OCI-LY1 (cell line): Measurements from ENCODE around the gene ALG1.
"Not testable (repeated sequence)": the region's sequence is repeated elsewhere in the genome, so short reads cannot be mapped to it uniquely, and the experiment has no call there.

Experiments
- H2AFZ ChIP-seq: fragments of 200-600 bp; sonication (generic), shearing (Covaris generic); 2 replicates; pipeline ENCODE4 v1.6.0; 2014; ENCODE audit warnings: antibody characterized with exemption, mild to moderate bottlenecking, low read length
- H3F3A ChIP-seq: fragments of 200-600 bp; sonication (generic), shearing (Covaris generic); 2 replicates; pipeline ENCODE4 v1.6.0; 2014; ENCODE audit warnings: mild to moderate bottlenecking, antibody characterized with exemption, low read length, moderate library complexity; ENCODE audit not compliant: insufficient read depth
- H3K27ac ChIP-seq: fragments of 200-600 bp; sonication (generic); 2 replicates; pipeline ENCODE4 v1.5.1; 2014; ENCODE audit warnings: low read length, mixed run types, mild to moderate bottlenecking, low read depth; ENCODE audit not compliant: poor library complexity, severe bottlenecking
- H3K27me3 ChIP-seq: fragments of 200-600 bp; sonication (generic); 2 replicates; pipeline ENCODE4 v1.6.0; 2014; ENCODE audit warnings: antibody characterized with exemption, mild to moderate bottlenecking, low read length, moderate library complexity; ENCODE audit not compliant: insufficient read depth
- H3K36me3 ChIP-seq: fragments of 200-600 bp; sonication (generic); 2 replicates; pipeline ENCODE4 v1.6.1; 2014; ENCODE audit warnings: mild to moderate bottlenecking, antibody characterized with exemption, low read length, moderate library complexity, mixed read lengths; ENCODE audit not compliant: insufficient read depth
- H3K4me1 ChIP-seq: fragments of 200-600 bp; sonication (generic); 2 replicates; pipeline ENCODE4 v1.5.1; 2014; ENCODE audit warnings: mild to moderate bottlenecking, low read length, moderate library complexity; ENCODE audit not compliant: insufficient read depth, severe bottlenecking
- H3K4me2 ChIP-seq: fragments of 200-600 bp; sonication (generic), shearing (Covaris generic); 2 replicates; pipeline ENCODE4 v1.6.1; 2014; ENCODE audit warnings: low read length
- H3K4me3 ChIP-seq: fragments of 200-600 bp; sonication (generic); 2 replicates; pipeline ENCODE4 v1.5.1; 2014; ENCODE audit warnings: low read length, low read depth, mild to moderate bottlenecking, mixed read lengths; ENCODE audit not compliant: poor library complexity, severe bottlenecking
- H3K79me2 ChIP-seq: fragments of 200-600 bp; shearing (Covaris generic); 2 replicates; pipeline ENCODE4 v1.6.1; 2016; ENCODE audit warnings: mixed run types, low read length, mixed read lengths; ENCODE audit not compliant: insufficient read depth
- H3K9ac ChIP-seq: fragments of 200-600 bp; sonication (generic), shearing (Covaris generic); 2 replicates; pipeline ENCODE4 v1.6.1; 2014; ENCODE audit warnings: mild to moderate bottlenecking, low read length, mixed read lengths
- H3K9me2 ChIP-seq: fragments of 200-600 bp; sonication (generic), shearing (Covaris generic); 2 replicates; pipeline ENCODE4 v1.6.1; 2014; ENCODE audit warnings: low read depth, mild to moderate bottlenecking, low read length, mixed read lengths
- H3K9me3 ChIP-seq: fragments of 200-600 bp; shearing (Covaris generic); 2 replicates; pipeline ENCODE4 v1.6.1; 2014; ENCODE audit warnings: low read length, mixed read lengths
- H4K20me1 ChIP-seq: fragments of 200-600 bp; sonication (generic), shearing (Covaris generic); 2 replicates; pipeline ENCODE4 v1.6.0; 2016; ENCODE audit warnings: mild to moderate bottlenecking, low read length; ENCODE audit not compliant: insufficient read depth
- CTCF ChIP-seq: fragments of 200-600 bp; sonication (generic), shearing (Covaris generic); IDR thresholded peaks from 2 replicates; pipeline ENCODE4 v1.5.1; 2017; ENCODE audit warnings: mild to moderate bottlenecking, antibody characterized with exemption, low read length, moderate library complexity, mixed read lengths

Gene ALG1

GRCh38 chr16:5084802-5085201 is 13.2 kb downstream of the ALG1 start:
- not testable (repeated sequence) for H4K20me1 ChIP-seq, H2AFZ ChIP-seq, H3K4me1 ChIP-seq, H3K79me2 ChIP-seq, H3F3A ChIP-seq, H3K4me3 ChIP-seq, H3K9me3 ChIP-seq, H3K9ac ChIP-seq, H3K4me2 ChIP-seq, H3K9me2 ChIP-seq, H3K27me3 ChIP-seq, H3K27ac ChIP-seq
- peak; percentile 52 for TF ChIP-seq CTCF
- H3K36me3 ChIP-seq = peaks cover 15% of the 10 kb centered on the region

- H2AFZ ChIP-seq, H3K9me2 ChIP-seq, H3K4me1 ChIP-seq, H3K4me3 ChIP-seq, H3K9me3 ChIP-seq, H3K4me2 ChIP-seq, H3K79me2 ChIP-seq, H4K20me1 ChIP-seq, H3F3A ChIP-seq, H3K9ac ChIP-seq, H3K27me3 ChIP-seq, H3K27ac ChIP-seq: not testable (repeated sequence)
- peaks cover 15% of the 10 kb centered on the region for H3K36me3 ChIP-seq
These were observed 14.1 kb downstream of the ALG1 start for GRCh38 chr16:5085716-5086115.

GRCh38 chr16:5088086-5088790 is 16.6 kb downstream of the ALG1 start:
- not testable (repeated sequence) for H3K79me2 ChIP-seq, H3K4me1 ChIP-seq, H3K4me2 ChIP-seq, H2AFZ ChIP-seq, H3F3A ChIP-seq, H3K9me2 ChIP-seq, H3K9me3 ChIP-seq, H3K4me3 ChIP-seq, H3K9ac ChIP-seq, H3K27me3 ChIP-seq, H4K20me1 ChIP-seq, H3K27ac ChIP-seq
- peaks cover 15% of the 10 kb centered on the region for H3K36me3 ChIP-seq

- peaks cover 12% of the 10 kb centered on the region for H3K36me3 ChIP-seq
- not testable (repeated sequence) for H3F3A ChIP-seq, H3K9ac ChIP-seq, H3K4me3 ChIP-seq, H3K27ac ChIP-seq, H3K9me2 ChIP-seq, H4K20me1 ChIP-seq, H3K27me3 ChIP-seq, H2AFZ ChIP-seq, H3K9me3 ChIP-seq, H3K4me1 ChIP-seq, H3K79me2 ChIP-seq, H3K4me2 ChIP-seq
These were observed 17.3 kb downstream of the ALG1 start for GRCh38 chr16:5088936-5089335.

- H2AFZ ChIP-seq, H3F3A ChIP-seq, H3K4me3 ChIP-seq: not testable (repeated sequence)
These were observed 18.4 kb downstream of the ALG1 start for GRCh38 chr16:5089911-5090555.

GRCh38 chr16:5090592-5090991 is 18.9 kb downstream of the ALG1 start:
- H3K4me2 ChIP-seq, H4K20me1 ChIP-seq, H3K27ac ChIP-seq, H3K79me2 ChIP-seq, H3K36me3 ChIP-seq, H3K4me1 ChIP-seq, H3F3A ChIP-seq, H3K4me3 ChIP-seq, H3K27me3 ChIP-seq, H3K9me2 ChIP-seq, H2AFZ ChIP-seq, H3K9ac ChIP-seq, H3K9me3 ChIP-seq: not testable (repeated sequence)

More at GRCh38 chr16:5089911-5090555, 18.4 kb downstream of the ALG1 start:
- not testable (repeated sequence) for H3K9me3 ChIP-seq, H3K4me2 ChIP-seq, H3K9ac ChIP-seq, H3K36me3 ChIP-seq, H4K20me1 ChIP-seq, H3K9me2 ChIP-seq, H3K79me2 ChIP-seq, H3K4me1 ChIP-seq, H3K27me3 ChIP-seq, H3K27ac ChIP-seq

GRCh38 chr16:5093081-5093480 is 21.4 kb downstream of the ALG1 start:
- not testable (repeated sequence) for H2AFZ ChIP-seq, H3K9me2 ChIP-seq, H3K9ac ChIP-seq, H4K20me1 ChIP-seq, H3K36me3 ChIP-seq, H3K27ac ChIP-seq, H3K4me2 ChIP-seq, H3K4me3 ChIP-seq, H3K4me1 ChIP-seq, H3K9me3 ChIP-seq, H3K27me3 ChIP-seq, H3K79me2 ChIP-seq, H3F3A ChIP-seq
